Measurements from ENCODE around the gene GOLGA2.

GOLGA2 gene

DNA sequence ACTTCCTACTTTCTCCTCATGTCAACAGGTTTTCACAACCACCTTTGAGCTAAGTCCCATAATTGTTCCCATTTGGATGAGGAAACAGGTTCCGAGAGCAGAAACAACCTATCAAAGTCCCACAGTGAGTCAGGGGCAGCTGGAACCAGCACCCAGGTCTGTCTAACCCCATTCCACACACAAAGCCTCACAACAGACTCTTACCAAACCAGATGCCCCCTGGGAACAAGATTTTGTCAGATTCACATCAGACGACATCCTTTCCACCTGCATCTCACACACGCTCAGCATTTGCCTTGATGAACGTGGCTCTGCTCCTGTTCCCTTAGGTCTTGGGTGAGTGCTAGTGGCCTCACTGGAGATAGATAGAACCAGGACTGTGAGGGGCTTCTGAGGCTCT, 17.3 kb upstream of the GOLGA2 start:
- H3K4me3 ChIP-seq (replicated peaks; ENCODE audit: insufficient read depth, low read length), result no peak overlapping the region
- TF ChIP-seq, protein P1, sequence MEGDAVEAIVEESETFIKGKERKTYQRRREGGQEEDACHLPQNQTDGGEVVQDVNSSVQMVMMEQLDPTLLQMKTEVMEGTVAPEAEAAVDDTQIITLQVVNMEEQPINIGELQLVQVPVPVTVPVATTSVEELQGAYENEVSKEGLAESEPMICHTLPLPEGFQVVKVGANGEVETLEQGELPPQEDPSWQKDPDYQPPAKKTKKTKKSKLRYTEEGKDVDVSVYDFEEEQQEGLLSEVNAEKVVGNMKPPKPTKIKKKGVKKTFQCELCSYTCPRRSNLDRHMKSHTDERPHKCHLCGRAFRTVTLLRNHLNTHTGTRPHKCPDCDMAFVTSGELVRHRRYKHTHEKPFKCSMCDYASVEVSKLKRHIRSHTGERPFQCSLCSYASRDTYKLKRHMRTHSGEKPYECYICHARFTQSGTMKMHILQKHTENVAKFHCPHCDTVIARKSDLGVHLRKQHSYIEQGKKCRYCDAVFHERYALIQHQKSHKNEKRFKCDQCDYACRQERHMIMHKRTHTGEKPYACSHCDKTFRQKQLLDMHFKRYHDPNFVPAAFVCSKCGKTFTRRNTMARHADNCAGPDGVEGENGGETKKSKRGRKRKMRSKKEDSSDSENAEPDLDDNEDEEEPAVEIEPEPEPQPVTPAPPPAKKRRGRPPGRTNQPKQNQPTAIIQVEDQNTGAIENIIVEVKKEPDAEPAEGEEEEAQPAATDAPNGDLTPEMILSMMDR (IDR thresholded peaks at IDR 0.05; ENCODE audit: insufficient read depth, low read length), result no peak
- TF ChIP-seq, protein P2, sequence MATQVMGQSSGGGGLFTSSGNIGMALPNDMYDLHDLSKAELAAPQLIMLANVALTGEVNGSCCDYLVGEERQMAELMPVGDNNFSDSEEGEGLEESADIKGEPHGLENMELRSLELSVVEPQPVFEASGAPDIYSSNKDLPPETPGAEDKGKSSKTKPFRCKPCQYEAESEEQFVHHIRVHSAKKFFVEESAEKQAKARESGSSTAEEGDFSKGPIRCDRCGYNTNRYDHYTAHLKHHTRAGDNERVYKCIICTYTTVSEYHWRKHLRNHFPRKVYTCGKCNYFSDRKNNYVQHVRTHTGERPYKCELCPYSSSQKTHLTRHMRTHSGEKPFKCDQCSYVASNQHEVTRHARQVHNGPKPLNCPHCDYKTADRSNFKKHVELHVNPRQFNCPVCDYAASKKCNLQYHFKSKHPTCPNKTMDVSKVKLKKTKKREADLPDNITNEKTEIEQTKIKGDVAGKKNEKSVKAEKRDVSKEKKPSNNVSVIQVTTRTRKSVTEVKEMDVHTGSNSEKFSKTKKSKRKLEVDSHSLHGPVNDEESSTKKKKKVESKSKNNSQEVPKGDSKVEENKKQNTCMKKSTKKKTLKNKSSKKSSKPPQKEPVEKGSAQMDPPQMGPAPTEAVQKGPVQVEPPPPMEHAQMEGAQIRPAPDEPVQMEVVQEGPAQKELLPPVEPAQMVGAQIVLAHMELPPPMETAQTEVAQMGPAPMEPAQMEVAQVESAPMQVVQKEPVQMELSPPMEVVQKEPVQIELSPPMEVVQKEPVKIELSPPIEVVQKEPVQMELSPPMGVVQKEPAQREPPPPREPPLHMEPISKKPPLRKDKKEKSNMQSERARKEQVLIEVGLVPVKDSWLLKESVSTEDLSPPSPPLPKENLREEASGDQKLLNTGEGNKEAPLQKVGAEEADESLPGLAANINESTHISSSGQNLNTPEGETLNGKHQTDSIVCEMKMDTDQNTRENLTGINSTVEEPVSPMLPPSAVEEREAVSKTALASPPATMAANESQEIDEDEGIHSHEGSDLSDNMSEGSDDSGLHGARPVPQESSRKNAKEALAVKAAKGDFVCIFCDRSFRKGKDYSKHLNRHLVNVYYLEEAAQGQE (IDR thresholded peaks at IDR 0.05; ENCODE audit: insufficient replicate concordance, low read depth), result no peak
- TF ChIP-seq SPI1 (IDR thresholded peaks at IDR 0.05; ENCODE audit: borderline replicate concordance, low read depth) (no peak), GABPA (IDR thresholded peaks at IDR 0.05; ENCODE audit: low read depth) (no peak), POLR2AphosphoS5 (IDR thresholded peaks at IDR 0.05; ENCODE audit: low read depth) (no peak)
- H3K27me3 ChIP-seq (ENCODE audit: insufficient read depth, poor library complexity, severe bottlenecking), result no peaks in the 10 kb centered on the region
- H3K27ac ChIP-seq (replicated peaks), result no peak overlapping the region
- DNase-seq (ENCODE audit: low read depth in 1 of 2, low spot score in 1 of 2), result no peak

DNA sequence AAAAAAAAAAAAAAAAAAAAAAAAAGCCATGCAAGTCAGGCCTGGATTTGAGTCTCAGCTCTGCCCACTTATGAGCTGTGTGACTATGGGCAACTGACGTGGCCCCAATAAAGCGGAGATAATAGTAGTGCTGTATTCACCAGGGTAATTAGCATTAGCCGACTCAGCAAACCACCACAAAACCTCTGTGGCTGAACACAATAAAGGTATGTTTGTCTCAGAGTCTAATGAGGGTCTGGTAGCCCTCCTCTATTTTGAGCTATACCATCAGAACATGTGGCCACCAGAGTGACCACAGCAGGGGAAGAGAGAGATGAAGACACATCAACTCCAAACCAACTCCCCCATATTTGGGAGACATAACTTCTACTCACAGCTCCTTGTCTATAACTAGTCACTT, 16.2 kb upstream of the GOLGA2 start:
- Histone ChIP-seq H3K27ac (replicated peaks) (no peak overlapping the region), H3K27me3 (ENCODE audit: insufficient read depth, poor library complexity, severe bottlenecking) (no peaks in the 10 kb centered on the region), H3K4me3 (replicated peaks; ENCODE audit: insufficient read depth, low read length) (no peak overlapping the region)
- TF ChIP-seq, protein P2 (IDR thresholded peaks at IDR 0.05; ENCODE audit: insufficient replicate concordance, low read depth), result no peak
- TF ChIP-seq POLR2AphosphoS5 (IDR thresholded peaks at IDR 0.05; ENCODE audit: low read depth) (no peak), GABPA (IDR thresholded peaks at IDR 0.05; ENCODE audit: low read depth) (no peak), SPI1 (IDR thresholded peaks at IDR 0.05; ENCODE audit: borderline replicate concordance, low read depth) (no peak)
- TF ChIP-seq, protein P1 (IDR thresholded peaks at IDR 0.05; ENCODE audit: insufficient read depth, low read length), result no peak
- no peak for DNase-seq (ENCODE audit: low read depth in 1 of 2, low spot score in 1 of 2)

DNA sequence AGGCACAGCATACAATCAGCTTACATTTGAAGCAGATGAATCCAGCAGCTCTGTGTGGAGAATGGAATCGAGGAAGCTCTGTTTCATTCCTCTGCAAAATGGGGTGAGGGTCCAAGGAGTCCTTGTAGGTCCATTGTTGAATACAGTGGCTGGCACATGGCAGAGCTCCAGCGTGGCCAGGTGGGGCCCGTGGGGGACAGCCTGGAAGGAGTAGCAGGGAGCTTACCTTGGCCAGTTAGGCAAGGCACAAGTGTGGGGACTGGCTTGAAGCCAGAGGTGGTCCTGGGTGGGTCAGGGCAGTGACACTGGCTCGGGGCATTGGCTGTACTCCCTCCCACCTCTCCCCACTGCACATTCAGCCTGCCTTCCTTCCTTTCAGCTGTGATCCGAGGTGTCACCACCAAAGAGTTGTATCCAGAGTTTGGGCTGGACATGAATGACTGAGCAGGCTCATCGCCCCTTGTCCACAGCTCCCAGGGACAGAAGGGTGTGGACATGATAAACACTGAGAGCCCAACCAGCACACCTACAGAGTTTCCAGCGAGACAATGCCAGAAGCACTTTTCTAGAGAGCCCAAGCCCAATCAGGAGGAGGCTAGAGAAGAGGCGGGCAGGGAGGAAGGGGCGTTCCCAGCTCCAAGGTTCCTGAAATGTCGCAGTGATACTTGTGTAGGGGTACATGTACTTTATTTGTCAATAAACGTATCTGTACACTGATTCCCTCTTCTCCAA, 12.6 kb upstream of the GOLGA2 start:
- TF ChIP-seq SPI1 (IDR thresholded peaks at IDR 0.05; ENCODE audit: borderline replicate concordance, low read depth), result no peak
- TF ChIP-seq, protein P1 (IDR thresholded peaks at IDR 0.05; ENCODE audit: insufficient read depth, low read length), result no peak
- TF ChIP-seq, protein P2 (IDR thresholded peaks at IDR 0.05; ENCODE audit: insufficient replicate concordance, low read depth), result no peak
- Histone ChIP-seq H3K4me3 (replicated peaks; ENCODE audit: insufficient read depth, low read length) (no peak overlapping the region), H3K27ac (replicated peaks) (no peak overlapping the region), H3K27me3 (ENCODE audit: insufficient read depth, poor library complexity, severe bottlenecking) (no peaks in the 10 kb centered on the region)
- DNase-seq (ENCODE audit: low read depth in 1 of 2, low spot score in 1 of 2), result no peak

Data from HL-60 (cell line).